Effector CD4-positive, alpha-beta T cell (primary cell): Measurements from ENCODE around the gene ZNF44.

Experiments used
- DNase-seq: peaks from one replicate; pipeline ENCODE4 v3.0.0-alpha.2; 2020

Gene ZNF44

DNA sequence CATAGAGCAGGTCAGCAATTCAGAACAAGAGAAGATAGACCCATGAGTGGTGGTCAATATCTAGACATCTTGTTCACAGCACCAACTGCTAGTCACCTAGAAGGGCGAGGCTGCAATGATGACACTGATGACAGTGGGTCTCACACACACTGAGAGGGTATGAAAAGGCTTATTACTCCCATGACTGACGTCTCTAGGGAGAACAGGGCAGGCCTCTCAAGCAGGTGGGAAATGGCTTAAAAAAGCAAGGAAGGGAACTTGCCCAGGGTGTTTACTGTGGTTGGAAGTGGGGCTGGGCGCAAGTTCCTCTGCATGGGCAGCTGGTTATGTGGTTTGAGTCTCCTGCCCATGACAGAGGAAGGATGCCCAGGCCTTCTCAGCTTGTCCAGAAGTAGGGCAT lies 33.8 kb downstream of the ZNF44 start:
- DNase-seq = no peak

GRCh38 chr19:12260236-12260635 lies 34.4 kb downstream of the ZNF44 start:
- no peak for DNase-seq

DNA sequence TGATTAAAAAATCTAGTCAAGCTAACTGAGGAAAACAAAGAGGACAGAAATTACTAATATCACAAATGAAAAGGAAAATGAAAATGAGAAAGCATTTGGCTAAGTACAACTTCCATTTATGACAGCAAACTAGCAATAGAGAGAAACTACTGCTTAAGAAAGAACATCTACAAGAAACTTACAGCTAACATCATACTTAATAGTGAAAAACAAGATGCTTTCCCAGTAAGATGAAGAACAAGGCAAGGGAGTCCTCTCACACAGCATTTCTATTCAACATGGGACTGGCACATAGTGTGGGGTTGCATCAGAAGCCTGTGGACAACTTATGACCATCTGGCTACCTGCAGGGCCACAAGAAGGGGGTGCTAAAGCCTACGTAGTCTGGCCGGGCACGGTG lies 39.3 kb downstream of the ZNF44 start:
- DNase-seq = no peak

DNA sequence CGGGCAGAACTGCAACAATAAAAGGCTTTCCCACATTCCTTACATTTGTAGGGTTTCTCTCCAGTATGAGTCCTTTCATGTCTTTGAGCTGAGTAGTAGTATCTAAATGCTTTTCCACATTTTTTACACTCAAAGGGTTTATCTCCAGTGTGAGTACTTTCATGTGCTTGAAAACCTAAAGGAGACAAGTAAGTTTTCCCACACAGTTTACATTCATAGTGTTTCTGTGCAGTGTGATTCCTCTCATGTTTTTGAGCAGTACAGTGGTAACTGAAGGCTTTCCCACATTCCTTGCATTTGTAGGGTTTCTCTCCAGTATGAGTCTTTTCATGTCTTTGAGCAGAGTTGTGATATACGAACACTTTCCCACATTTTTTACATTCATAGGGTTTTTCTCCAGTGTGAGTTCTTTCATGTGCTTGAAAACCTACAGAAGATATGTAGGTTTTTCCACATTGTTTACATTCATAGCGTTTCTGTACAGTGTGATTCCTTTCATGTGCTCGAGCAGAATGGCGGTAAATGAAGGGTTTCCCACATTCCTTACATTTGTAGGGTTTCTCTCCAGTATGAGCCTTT lies 47.0 kb downstream of the ZNF44 start:
- no peak for DNase-seq

GRCh38 chr19:12244370-12244769 lies 50.3 kb downstream of the ZNF44 start:
- DNase-seq = no peak

- no peak for DNase-seq
Observed at GRCh38 chr19:12237143-12237839, 57.4 kb downstream of the ZNF44 start.

DNA sequence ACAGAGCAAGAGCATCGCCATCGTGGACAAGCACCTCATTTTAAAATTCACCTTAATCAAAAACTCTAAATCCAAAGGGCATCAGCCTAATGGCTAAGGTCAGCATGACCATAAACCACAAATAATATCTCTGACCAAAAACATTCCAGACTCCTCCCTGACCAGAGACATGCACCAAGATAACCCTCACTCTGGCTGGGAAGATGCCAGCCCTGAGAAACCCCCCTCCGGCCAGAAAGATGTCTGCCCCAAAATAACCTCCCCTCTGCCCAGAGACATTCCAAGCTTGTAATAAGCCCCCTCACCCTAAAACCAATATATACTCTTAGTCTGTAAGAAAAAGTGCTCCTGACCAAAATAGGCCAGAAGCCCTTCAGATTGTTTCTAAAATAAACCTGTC lies 61.7 kb downstream of the ZNF44 start:
- no peak for DNase-seq

DNA sequence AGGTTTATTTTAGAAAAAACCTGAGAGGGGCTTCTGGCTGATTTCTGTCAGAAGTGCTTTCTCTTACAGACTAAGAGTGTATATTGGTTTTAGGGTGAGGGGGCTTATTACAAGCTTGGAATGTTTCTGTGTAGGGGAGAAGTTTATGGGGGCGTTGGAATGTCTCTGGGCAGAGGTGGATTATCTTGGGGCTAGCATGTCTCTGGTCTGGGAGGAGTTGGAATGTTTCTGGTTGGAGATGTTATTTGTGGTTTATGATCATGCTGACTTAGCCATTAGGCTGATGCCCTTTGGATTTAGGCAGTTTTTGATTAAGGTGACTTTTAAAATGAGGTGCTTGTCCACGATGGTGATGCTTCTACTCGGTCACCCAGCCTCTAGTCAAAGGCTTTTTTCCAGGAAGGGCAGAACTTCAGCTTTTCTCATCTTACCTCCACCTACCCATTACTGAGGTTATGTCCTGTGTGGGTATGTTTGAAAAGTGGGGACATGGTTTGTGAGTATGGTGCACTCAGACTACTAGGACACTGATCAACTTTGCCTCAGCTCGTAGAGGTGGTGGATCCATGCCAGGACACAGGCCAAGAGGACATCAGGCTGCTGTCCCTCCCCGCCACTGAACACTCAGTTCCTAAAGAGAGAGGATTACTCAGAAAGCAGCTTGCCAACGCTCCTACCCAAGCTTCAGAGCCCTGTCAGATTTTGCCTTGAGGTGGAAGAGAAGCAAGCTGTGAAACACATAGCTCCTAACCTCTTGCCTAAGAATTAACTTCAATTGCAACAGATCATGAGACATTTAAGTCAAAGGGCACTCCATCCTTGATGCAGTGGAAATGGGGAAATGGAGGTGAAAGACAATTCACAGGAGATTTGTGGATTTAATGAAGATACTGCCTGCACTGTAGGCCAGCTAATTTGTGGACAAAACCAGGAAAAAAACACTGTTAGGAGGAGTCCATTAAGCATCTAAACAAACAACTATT lies 63.6 kb downstream of the ZNF44 start:
- no peak for DNase-seq

DNA sequence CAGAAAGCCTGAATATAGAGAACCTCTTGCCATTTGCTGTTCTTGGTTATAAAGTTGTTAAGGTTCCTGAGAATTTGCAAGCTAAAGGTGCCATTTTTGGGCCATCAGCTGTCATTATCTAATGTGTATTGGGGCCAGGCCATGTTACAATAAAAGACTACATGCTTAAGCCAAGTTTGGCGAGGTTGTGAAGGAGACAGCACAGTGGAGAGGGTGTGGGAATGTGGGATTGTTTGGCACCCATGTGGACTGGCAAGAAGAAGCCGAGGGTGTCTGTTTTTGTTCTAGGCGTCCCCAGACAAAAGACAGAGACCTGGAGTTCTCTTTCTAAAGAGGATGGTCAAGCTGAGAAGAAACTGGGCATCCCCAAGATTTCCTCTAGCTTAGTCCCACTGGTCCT lies 64.7 kb downstream of the ZNF44 start:
- DNase-seq = no peak

DNA sequence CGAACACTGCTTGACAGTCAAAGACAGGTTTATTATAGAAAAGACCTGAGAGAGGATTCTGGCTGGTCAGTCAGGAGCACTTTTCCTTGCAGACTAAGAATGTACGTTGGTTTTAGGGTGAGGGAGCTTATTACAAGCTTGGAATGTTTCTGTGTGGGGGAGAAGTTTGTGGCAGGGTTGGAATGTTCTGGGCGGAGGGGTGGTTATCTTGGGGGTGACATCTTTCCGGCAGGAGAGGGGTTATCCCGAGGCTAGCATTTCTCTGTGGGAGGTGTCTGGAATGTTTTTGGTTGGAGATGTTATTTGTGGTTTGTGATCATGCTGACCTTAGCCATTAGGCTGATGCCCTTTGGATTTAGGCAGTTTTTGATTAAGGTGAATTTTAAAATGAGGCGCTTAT lies 70.0 kb downstream of the ZNF44 start:
- no peak for DNase-seq

DNA sequence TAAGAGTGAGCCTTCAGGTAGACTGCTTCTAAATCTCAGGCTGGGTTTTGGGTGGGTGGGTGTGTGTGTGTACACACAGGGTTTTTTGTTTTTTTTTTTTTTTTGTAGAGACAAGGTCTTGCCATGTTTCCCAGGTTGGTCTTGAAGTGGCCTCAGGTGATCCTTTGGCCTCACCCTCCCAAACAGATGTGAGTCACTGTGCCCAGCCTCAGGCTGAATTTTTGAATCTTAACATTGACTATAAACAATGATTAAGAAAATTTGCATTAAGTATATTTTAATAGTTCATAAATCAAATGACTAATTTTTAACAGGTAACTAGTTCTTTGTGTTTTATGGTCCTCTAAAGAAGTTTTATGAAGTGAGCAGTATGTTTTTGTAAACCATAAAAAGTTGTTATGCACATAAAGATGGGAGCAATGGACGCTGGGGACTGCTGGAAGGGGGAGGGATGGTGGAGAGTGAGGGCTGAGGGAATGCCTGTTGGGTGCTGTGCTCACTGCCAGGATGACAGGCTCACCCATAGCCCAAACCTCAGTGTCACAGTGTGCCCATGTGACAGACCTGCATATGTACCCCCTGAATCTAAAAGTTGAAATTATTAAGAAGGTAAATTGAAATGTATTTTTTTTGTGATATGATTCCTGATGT lies 71.6 kb downstream of the ZNF44 start:
- DNase-seq = no peak
